Choroid plexus epithelial cell (primary cell): ENCODE measurements around the gene GTF2A2.

Experiments
- DNase-seq: peaks from one replicate; pipeline ENCODE4 v3.0.0-alpha.2; 2010; ENCODE audit warnings: low read depth
- H3K4me3 ChIP-seq: 2 replicates; pipeline ENCODE4 v1.5.1; 2011; ENCODE audit warnings: low read depth, mild to moderate bottlenecking, control low read depth, low read length, moderate library complexity
- CTCF ChIP-seq: conservative IDR thresholded peaks from 2 replicates; pipeline ENCODE4 v1.5.1; 2011; ENCODE audit warnings: low read depth, mild to moderate bottlenecking, control low read depth, inconsistent platforms, low read length, moderate library complexity

GTF2A2 gene

DNA sequence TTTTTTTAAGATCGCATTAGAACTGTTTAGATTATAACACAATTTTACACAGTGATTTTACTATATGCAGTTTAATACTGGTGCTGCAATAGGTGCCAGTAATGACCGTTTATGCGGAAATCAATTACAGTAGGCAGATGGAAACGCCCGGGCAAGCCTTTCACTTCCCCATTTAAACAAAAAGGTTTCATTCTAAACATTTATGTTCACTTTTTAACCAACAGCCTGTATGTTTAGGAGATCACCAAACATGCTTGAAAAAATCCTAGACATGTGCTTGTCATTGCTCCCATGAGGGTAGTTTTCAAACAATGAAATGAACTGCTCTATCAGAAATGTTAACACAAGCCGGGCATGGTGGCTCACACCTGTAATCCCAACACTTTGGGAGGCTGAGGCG lies 29.1 kb upstream of the GTF2A2 start:
- DNase-seq: no peak
- no peak overlapping the region for H3K4me3 ChIP-seq
- no peak for TF ChIP-seq CTCF

DNA sequence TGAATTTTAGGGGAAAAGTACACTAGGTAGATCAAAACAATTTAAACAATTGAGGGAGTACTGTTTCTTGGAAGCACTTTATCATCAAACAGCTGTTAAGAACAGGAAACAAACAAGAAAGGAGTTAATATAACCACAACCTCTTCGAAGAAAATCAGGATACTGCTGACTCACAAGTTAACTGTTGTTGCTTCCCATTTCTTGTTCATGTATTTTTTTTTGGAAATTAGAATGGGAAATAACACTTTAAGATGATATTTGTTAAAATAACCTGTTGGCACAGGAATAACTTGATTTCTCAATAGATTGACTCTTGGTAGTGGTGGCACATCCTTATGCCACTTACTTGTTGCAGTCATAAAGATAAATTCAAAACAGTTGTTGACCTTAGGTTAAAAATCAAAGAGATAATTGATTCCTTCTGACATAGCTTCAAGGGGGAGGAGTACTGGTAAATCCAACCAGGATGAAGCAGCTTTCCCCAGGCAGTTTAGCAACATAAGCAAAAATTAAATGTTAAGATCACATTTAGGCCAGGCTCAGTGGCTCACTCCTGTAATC lies 28.5 kb upstream of the GTF2A2 start:
- no peak for TF ChIP-seq CTCF
- peak; percentile 52 for DNase-seq
- no peak overlapping the region for H3K4me3 ChIP-seq

- TF ChIP-seq CTCF: no peak
- no peak overlapping the region for H3K4me3 ChIP-seq
These were observed 23.6 kb upstream of the GTF2A2 start for GRCh38 chr15:59680870-59681269.

DNA sequence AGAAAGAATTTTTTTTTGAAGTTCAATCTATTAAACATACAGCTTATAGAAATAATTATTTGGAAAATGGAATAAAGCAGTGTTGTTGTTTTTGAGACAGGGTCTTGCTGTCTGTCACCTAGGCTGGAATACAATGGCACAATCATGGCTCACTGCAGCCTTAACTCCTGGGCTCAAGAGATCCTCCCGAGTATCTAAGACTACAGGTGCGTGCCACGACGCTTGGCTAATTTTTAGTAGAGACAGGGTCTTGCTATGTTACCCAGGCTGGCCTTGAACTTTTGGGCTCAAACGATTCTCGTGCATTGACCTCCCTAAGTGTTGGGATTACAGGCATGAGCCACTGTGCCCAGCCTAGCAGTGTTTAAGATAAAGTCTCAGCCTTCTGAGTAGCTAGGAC lies 23.0 kb upstream of the GTF2A2 start:
- H3K4me3 ChIP-seq: no peak overlapping the region
- DNase-seq: no peak
- no peak for TF ChIP-seq CTCF

More at GRCh38 chr15:59680870-59681269, 23.6 kb upstream of the GTF2A2 start:
- DNase-seq: no peak

DNA sequence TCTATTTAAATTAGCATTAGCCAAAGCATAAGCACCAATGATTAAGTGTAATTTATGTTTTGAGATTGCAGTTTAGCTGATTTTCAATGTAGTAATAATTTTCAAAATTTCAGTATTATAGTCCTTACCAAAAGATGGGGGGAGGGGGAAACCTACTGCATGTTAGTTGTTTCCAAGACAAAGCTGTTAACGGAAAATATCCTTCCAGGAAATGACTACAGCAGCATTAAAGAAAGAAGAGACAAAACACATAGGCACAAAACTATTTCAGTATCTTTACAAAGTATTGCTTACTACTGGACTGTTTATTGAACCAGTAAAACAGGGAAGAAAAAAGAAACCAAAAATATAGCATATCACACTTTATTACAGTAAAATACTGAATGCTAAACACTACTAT lies 21.3 kb upstream of the GTF2A2 start:
- no peak overlapping the region for H3K4me3 ChIP-seq
- no peak for TF ChIP-seq CTCF
- DNase-seq: peak; percentile 16

DNA sequence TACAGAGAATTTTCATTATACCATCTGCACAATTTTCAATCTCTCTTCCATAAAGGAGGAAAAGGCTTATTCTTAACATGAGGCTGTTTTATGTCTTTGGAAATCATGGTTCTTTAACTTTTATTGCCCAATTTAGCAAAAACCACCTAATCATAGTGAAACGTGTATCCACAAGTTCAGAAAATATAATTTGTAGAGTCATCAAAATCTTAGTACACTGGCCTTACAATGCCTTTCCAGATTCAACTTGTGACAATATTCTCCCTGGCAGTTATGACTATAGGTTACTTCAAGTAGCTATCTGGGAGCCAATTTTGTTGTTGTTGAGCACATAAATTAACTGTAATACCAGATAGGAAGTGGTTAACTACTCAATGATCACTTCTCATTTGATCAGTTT lies 20.9 kb upstream of the GTF2A2 start:
- H3K4me3 ChIP-seq: no peak overlapping the region
- no peak for DNase-seq

More for the DNA sequence above, 20.9 kb upstream of the GTF2A2 start:
- TF ChIP-seq CTCF: no peak
